Stimulated activated CD8-positive, alpha-beta memory T cell treated with anti-CD3 and anti-CD28 coated beads, Interleukin-12 subunit alpha, Interleukin-12 subunit beta, amount 100 ng/mL, for 24 hours (primary cell): ENCODE measurements around the gene SNTA1.
"Not testable (repeated sequence)": the region's sequence is repeated elsewhere in the genome, so short reads cannot be mapped to it uniquely, and the experiment has no call there.

Source experiments
- DNase-seq: peaks from one replicate; pipeline ENCODE4 v3.0.0-alpha.2; 2020; ENCODE audit errors: extremely low read depth

SNTA1 gene

GRCh38 chr20:33443512-33444239 is at the start of gene SNTA1:
Gene SNTA1, minus strand, starts transcription at chr20:33443763. Its CDS starts 143 bp downstream, at chr20:33443620.
- peak; percentile 73 for DNase-seq

DNA sequence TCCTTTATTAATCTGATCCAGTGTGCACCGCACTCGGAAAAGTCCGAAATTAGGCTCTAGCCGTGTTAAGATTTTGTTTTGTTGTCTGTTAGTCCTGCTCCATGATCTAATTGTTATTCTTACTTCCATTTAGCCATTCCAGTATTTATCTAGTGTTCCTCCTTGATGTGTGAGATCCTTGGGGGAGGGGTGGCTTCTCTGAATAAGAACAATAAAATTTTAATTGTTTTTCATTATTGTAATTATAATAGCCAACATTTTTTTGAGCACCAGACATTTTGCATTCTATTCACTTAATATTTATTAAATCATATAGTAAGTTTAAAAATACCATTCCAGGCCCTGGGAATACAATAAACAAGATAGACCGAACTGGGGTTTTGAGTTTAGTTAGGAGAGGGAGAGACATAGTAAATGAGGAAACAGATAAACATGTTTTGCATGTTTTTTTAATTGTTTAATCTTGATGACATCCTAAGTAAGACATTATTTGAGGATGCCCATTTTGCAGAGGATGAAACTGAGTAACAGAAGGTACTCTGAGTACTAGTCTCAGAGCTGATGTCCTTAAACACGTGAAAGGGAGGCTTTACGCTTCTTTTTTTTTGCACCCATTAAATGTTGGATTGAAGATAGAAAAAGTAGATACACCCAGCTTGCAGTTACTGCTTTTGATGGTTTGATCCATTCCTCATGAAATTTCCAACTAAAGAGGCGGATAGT is 47.5 kb upstream of the SNTA1 start:
- DNase-seq, result no peak

DNA sequence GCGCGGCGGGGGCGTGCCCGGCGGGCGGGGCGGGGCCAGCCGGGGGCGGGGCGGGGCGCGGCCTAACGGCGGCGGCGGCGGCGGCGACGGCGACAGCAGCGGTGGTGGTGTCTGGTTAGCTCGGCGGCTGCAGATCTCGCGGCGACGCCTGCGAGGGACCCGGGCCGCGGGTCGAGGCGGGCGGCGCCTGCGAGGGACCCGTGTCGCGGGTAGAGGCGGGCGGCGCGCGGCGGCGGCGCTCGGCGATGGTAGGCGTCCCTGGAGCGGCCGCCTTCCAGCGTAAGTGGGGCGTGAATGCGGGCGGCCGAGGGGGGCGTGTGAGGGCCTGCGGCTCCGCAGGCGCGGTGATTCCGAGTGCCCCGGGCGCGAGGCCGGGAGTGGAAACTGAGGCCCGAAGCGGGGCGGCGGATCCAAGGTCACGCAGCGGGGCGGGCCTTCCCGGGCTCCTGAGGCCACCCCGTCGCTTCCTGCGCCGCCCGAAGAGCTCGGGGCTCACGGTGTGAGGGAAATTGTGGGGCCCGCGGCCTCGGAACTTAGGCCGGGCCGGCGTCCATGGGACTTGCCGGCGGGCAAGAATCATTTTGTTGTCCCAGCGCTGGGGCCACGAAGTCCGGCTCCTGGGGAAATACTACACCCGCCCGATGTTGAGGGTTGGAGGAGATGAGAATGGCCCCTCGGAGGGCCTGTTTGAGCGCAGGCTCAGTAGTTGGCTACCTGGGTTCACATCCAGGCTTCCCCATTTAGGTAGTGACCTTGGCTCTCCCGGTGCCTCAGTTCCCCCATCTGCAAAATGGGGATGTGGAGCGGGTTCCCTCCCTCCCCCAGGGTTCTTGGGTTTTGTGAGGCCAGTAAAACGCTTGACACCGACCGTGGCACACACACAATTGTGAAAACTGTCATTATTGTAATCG is 46.7 kb upstream of the SNTA1 start, which contains the start of gene CBFA2T2:
Gene CBFA2T2, plus strand, starts transcription at position 74 of the 911 bp plus-strand sequence. Its CDS starts 172 bp downstream, at position 246.
- DNase-seq, result no peak

- DNase-seq, result peak; percentile 95
Observed at GRCh38 chr20:33489495-33490022, 46.0 kb upstream of the SNTA1 start.

DNA sequence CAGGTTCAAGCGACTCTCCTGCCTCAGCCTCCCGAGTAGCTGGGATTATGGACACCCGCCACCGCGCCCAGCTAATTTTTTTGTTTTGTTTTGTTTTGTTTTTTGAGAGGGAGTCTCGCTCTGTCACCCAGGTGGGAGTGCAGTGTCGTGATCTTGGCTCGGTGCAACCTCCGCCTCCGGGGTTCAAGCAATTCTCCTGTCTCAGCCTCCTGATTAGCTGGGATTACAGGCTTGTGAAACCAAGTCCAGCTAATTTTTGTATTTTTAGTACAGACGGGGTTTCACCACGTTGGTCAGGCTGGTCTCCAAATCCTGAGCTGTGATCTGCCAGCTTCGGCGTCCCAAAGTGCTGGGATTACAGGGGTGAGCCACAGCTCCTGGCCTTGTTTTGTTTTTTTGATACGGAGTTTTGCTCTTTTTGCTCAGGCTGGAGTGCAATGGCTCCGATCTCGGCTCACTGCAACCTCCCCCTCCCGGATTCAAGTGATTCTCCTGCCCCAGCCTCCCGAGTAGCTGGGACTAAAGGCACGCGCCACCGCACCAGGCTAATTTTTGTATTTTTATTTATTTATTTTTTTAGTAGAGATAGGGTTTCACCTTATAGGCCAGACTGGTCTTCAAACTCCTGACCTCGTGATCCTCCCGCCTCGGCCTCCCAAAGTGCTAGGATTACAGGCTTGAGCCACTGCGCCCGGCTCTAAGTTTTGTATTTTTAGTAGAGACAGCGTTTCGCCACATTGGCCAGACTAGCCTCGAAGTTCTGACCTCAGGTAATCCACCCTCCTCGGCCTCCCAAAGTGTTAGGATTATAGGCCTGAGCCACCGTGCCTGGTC is 45.3 kb upstream of the SNTA1 start:
- not testable (repeated sequence) for DNase-seq

- DNase-seq, result no peak
Observed at GRCh38 chr20:33488201-33488600, 44.6 kb upstream of the SNTA1 start.

- DNase-seq, result not testable (repeated sequence)
Observed at GRCh38 chr20:33483186-33483585, 39.6 kb upstream of the SNTA1 start.

DNA sequence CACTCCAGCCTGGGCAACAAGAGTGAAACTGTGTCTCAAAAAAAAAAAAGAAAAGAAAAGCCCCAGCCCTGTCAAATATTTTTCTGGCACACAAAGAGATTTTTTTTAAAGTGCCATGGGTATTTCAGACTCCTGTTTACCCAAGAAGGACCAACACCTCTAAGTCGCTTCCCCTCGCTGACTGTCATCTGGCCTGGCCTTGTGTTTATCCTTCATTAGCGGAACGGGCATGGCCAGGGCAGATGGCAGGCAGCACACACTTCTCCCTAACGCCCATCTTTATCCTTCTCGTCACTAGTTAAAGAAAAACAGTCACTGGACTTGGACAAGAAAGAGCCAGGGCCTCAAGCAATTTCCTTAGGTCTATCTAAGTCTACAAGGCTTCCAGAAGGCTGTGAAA is 39.0 kb upstream of the SNTA1 start:
- DNase-seq, result no peak

- DNase-seq, result no peak
Observed at GRCh38 chr20:33481431-33481941, 37.9 kb upstream of the SNTA1 start.

GRCh38 chr20:33480048-33480447 is 36.5 kb upstream of the SNTA1 start:
- DNase-seq, result no peak

- DNase-seq, result no peak
Observed at GRCh38 chr20:33477386-33478234, 34.0 kb upstream of the SNTA1 start.

DNA sequence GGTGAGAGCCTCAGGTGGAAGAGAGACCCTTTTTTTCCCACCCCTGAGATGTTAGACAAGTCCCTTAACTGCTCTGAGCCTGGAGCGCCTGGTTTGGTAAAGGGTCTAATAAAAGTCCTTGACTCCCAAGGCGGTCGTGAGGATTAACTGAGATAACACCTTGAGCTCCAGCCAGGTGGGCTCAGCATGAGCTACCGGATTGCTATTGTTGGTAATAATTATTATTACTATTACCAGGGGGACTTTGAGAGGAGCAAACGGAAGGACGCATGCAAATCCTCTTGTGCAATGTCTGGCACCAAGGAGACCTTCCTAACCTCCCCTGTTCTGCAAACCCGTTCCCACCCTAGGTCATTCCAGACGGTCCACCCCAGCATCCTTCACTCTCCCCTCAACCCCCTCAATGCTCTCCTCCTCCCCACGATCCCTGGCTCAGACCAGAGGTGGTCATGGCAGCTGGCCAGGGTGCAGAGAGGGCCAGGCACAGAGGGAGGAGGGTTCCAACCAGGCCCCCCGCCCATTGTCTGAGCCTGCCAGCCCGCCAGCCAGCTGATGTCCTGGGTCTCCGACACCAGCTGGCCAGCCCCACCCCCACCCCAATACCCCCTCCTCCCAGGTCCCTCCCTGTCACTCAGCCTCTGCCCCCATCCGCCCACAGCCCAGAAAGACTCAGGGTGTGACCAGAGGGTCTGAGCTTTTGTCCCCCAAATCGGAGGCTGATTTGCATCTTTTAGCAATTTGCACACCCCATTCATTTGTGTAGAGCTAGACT is 32.0 kb upstream of the SNTA1 start:
- no peak for DNase-seq

- no peak for DNase-seq
Observed at GRCh38 chr20:33474963-33475362, 31.4 kb upstream of the SNTA1 start.

DNA sequence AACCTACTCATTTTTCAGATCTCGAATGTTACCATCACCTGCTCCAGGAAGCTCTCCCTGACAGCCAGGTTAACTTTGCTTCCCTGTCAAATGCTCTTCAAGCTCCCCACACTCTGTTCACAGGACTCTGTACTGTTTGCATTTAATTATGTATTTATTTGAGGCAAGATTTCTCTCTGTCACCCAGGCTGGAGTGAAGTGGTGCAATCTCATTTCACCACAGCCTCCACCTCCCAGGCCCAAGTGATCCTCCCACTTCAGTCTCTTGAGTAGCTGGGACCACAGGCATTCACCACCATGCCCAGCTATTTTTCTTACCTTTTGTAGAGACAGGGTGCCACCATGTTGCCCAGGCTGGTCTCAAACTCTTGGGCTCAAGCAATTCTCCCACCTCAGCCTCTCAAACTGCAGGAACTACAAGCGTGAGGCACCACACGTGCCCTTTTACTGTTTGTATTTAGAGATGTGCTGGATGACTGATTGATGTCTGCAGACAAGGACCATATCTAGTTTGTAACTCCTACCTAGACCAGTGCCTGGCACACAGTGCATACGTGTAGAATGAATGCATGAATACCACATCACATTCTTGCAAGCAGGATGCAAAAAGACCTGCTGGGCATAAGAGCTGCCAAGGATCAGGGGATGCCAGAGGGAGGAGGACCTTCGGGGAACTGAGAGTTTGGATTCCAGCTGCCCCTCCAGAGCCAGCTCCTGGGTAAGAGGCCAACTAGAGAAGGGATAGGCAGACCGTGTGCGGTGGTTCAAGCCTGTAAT is 30.7 kb upstream of the SNTA1 start:
- DNase-seq, result no peak

- no peak for DNase-seq
Observed at GRCh38 chr20:33472868-33473435, 29.4 kb upstream of the SNTA1 start.

DNA sequence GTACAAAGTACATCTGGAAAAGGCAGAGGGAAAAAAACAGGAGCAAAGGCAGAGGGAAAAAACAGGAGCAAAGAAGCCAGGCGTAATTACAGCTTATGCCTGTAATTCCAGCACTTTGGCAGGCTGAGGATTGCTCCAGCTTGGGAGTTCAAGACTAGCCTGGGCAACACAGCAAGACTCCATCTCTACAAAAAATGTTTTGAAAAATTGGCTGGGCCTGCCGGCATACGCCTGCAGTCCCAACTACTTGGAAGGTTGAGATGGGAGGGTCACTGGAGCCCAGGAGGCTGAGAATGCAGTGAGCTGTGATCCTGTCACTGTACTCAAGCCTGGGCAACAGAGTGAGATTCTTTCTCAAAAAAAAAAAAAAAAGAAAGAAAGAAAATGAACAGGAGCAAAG is 27.3 kb upstream of the SNTA1 start:
- DNase-seq, result no peak

DNA sequence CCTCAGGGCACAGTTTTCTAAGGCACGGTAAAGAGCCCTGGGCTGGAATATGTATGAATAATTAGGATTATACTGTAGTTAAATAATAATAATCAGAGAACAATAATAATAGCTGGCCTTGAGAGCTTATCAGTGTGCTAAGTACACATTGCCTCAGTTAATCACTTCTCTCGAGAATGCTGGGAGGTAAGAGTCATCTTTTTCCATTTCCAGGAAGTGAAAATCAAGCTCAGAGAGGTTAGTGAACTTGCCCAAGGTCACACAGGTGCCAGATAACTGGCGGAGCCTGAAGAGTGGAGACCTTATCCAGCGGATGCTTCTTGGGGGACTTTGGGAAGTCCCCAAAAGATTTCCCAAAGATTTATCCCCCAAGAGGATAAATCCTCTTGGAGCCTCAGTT is 26.9 kb upstream of the SNTA1 start:
- DNase-seq, result no peak

GRCh38 chr20:33466303-33466646 is 22.7 kb upstream of the SNTA1 start:
- no peak for DNase-seq
